HepG2 (cell line): ENCODE measurements around the gene PITRM1.

Experiments
- ATF4 ChIP-seq, 2 experiments: fragments of 450-650 bp in 1 of 2; sonication (generic) in 1 of 2; formaldehyde crosslinking; IDR thresholded peaks; 2 replicates each; pipeline versions ENCODE4 v1.5.0 to v1.8.0; 2020 to 2022; ENCODE audit warnings: mild to moderate bottlenecking in 1 of 2, missing genetic modification reagents in 1 of 2
- PCBP1 ChIP-seq: fragments of 200-400 bp; formaldehyde crosslinking; IDR thresholded peaks from 2 replicates; pipeline ENCODE4 v1.6.1; 2017; ENCODE audit warnings: mild to moderate bottlenecking, low read depth, low read length, borderline replicate concordance
- ZBTB21 ChIP-seq: sonication (generic); formaldehyde crosslinking; IDR thresholded peaks from 2 replicates; pipeline ENCODE4 v1.4.0; 2020; ENCODE audit warnings: missing genetic modification reagents
- ZNF740 ChIP-seq: sonication (generic); formaldehyde crosslinking; IDR thresholded peaks from 2 replicates; pipeline ENCODE4 v1.4.0; 2020; ENCODE audit warnings: missing genetic modification reagents

- TF ChIP-seq ZNF740 (CRISPR knock-in tag): no peak
- no peak for TF ChIP-seq ATF4 (CRISPR knock-in tag; IDR thresholded peaks at IDR 0.05)
- no peak for TF ChIP-seq PCBP1
- TF ChIP-seq ZBTB21 (CRISPR knock-in tag): no peak
Measured at GRCh38 chr10:3122486-3123205, 49.9 kb downstream of the PITRM1 start.
